Prostate gland (tissue), 2 donors: ENCODE measurements around the gene C12orf75.

Experiments
- POLR2A ChIP-seq: fragments of 450-650 bp; IDR thresholded peaks from one replicate; pipeline ENCODE4 v1.6.1; 2016; ENCODE audit warnings: antibody characterized with exemption, mild to moderate bottlenecking
- TF ChIP-seq, protein P1 (sequence below), 4 experiments: fragments of 200-600 bp in 2 of 4; fragments of 450-650 bp in 2 of 4; sonication (generic) in 2 of 4; IDR thresholded peaks; 1 replicate in 3 of 4; 2 replicates in 1 of 4; pipeline ENCODE4 v1.5.1; 2016 to 2019; ENCODE audit warnings: antibody characterized with exemption in 4 of 4, mild to moderate bottlenecking in 2 of 4, moderate library complexity in 2 of 4

DNA sequence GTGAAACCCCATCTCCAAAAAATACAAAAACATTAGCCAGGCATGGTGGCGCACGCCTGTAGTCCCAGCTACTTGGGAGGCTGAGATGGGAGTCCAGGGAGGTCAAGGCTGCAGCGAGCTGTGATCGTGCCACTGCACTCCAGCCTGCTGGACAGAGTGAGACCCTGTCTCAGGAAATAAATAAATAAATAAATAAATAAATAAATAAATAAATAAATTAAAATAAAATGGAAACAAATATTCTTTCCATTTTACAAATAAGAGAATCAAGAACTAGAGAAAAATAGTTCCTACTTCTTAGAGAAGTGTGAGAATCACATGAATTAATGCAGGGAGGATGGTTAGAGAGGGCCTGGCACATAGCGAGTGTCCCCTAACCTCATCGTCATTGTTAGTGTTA lies 53.7 kb downstream of the C12orf75 start:
- TF ChIP-seq, protein P1, sequence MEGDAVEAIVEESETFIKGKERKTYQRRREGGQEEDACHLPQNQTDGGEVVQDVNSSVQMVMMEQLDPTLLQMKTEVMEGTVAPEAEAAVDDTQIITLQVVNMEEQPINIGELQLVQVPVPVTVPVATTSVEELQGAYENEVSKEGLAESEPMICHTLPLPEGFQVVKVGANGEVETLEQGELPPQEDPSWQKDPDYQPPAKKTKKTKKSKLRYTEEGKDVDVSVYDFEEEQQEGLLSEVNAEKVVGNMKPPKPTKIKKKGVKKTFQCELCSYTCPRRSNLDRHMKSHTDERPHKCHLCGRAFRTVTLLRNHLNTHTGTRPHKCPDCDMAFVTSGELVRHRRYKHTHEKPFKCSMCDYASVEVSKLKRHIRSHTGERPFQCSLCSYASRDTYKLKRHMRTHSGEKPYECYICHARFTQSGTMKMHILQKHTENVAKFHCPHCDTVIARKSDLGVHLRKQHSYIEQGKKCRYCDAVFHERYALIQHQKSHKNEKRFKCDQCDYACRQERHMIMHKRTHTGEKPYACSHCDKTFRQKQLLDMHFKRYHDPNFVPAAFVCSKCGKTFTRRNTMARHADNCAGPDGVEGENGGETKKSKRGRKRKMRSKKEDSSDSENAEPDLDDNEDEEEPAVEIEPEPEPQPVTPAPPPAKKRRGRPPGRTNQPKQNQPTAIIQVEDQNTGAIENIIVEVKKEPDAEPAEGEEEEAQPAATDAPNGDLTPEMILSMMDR (IDR thresholded peaks at IDR 0.05): no peak
- TF ChIP-seq POLR2A: no peak
